ENCODE measurements around the gene RERE.

RERE gene

DNA sequence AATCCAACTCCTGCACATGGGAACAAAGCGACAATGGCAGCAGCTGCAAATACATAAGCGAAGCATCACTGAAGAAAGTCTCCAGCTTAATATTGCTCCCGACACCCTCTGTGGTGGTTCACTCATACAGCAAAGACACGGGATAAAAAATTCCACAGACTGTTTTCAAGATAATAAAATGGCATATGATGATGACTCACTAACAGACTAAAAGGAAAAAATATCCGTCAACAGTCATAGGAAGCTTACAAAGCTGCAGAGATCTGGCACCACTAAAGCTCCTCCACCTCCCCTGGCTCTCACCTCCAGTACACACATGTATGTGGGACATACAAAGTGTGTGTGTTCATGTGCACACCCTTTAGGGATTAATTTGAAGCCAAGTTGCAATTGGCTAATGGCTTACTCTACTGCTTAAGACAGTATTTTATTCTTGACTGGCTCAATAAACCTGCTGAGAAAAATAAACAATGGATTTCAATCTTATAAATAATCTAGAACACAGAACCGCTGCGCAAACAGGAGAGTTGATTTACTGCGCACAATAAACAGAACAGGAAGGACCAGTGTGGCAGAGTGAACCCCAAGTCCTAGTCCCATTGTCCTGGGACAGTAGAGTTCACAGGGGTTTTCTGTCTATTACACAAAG lies 405.1 kb downstream of the RERE start:
- Histone ChIP-seq H3K4me3 (ENCODE audit: insufficient read depth, low read length, poor library complexity, severe bottlenecking) (no peak overlapping the region), H3K36me3 (ENCODE audit: low read length) (peaks cover 56% of the 10 kb centered on the region), H2AFZ (ENCODE audit: low read depth, low read length, severe bottlenecking) (no peak overlapping the region), H3F3A (ENCODE audit: insufficient read depth) (0 out of 2 replicates have a peak, but pooled peaks cover 2% of the 10 kb centered on the region), H3K9me2 (replicated peaks; ENCODE audit: insufficient read depth, low read length) (no peaks in the 10 kb centered on the region), H4K20me1 (ENCODE audit: low read depth, low read length) (peaks cover 16% of the 10 kb centered on the region), H3K27me3 (ENCODE audit: low read length) (no peaks in the 10 kb centered on the region), H3K4me2 (ENCODE audit: low read depth, low read length, poor library complexity, severe bottlenecking) (no peak overlapping the region), H3K79me2 (ENCODE audit: insufficient read depth, low read length) (peaks cover 100% of the 10 kb centered on the region), H3K27ac (ENCODE audit: low read depth, low read length) (no peak overlapping the region), H3K9me3 (ENCODE audit: insufficient read depth, low read length) (no peaks in the 10 kb centered on the region), H3K9ac (ENCODE audit: low read length) (no peak overlapping the region)
- TF ChIP-seq, protein P1, sequence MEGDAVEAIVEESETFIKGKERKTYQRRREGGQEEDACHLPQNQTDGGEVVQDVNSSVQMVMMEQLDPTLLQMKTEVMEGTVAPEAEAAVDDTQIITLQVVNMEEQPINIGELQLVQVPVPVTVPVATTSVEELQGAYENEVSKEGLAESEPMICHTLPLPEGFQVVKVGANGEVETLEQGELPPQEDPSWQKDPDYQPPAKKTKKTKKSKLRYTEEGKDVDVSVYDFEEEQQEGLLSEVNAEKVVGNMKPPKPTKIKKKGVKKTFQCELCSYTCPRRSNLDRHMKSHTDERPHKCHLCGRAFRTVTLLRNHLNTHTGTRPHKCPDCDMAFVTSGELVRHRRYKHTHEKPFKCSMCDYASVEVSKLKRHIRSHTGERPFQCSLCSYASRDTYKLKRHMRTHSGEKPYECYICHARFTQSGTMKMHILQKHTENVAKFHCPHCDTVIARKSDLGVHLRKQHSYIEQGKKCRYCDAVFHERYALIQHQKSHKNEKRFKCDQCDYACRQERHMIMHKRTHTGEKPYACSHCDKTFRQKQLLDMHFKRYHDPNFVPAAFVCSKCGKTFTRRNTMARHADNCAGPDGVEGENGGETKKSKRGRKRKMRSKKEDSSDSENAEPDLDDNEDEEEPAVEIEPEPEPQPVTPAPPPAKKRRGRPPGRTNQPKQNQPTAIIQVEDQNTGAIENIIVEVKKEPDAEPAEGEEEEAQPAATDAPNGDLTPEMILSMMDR (IDR thresholded peaks at IDR 0.05; ENCODE audit: insufficient read depth, low read length, poor library complexity, severe bottlenecking), result no peak
- TF ChIP-seq EZH2phosphoT487 (conservative IDR thresholded peaks at IDR 0.05; ENCODE audit: low read length), result no peak

DNA sequence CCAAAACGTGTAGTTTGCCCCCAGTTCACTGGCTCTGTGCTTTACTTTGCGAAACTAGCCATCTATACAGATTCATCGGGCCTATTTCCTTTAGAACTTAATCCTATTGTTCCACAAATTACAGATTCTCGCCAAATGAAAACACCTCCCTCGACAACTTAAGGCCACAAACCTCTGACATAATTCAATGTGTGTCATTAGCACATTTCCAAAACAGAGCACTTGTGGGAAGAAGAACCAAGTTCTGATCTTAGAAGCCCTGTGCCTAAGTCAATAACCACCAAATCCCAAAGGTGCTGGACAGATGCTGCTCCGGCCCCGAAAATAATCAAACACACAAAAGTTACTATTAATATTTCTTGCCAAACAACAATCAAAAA lies 405.6 kb downstream of the RERE start:
- Histone ChIP-seq H3K9me3 (ENCODE audit: insufficient read depth, low read length) (no peaks in the 10 kb centered on the region), H2AFZ (ENCODE audit: low read depth, low read length, severe bottlenecking) (no peak overlapping the region), H3K4me3 (ENCODE audit: insufficient read depth, low read length, poor library complexity, severe bottlenecking) (no peak overlapping the region), H3K27ac (ENCODE audit: low read depth, low read length) (no peak overlapping the region), H3K79me2 (ENCODE audit: insufficient read depth, low read length) (peaks cover 100% of the 10 kb centered on the region), H3K9ac (ENCODE audit: low read length) (no peak overlapping the region), H3K4me2 (ENCODE audit: low read depth, low read length, poor library complexity, severe bottlenecking) (no peak overlapping the region), H3K9me2 (replicated peaks; ENCODE audit: insufficient read depth, low read length) (no peaks in the 10 kb centered on the region), H4K20me1 (ENCODE audit: low read depth, low read length) (peaks cover 21% of the 10 kb centered on the region), H3F3A (ENCODE audit: insufficient read depth) (0 out of 2 replicates have a peak, but pooled peaks cover 2% of the 10 kb centered on the region), H3K36me3 (ENCODE audit: low read length) (peaks cover 57% of the 10 kb centered on the region), H3K27me3 (ENCODE audit: low read length) (no peaks in the 10 kb centered on the region)
- TF ChIP-seq EZH2phosphoT487 (conservative IDR thresholded peaks at IDR 0.05; ENCODE audit: low read length), result no peak

DNA sequence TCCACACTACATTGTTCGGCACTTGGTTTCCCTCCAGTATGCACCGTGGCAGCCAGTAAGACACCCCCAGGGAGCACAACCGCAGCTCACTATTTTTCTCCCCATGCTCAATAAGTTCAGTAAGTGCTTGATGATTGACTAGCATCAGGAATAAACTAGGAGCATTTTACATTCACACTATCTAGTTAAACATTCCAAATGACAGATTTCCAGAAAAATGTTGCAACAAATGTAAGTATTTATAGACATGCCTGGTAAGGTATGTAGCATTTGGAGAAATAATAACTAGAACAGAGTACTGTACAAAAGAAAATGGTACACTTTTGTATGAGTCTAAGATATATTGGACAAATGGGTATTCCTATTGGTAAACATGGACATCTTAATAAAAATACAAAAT lies 406.6 kb downstream of the RERE start:
- H3K27me3 ChIP-seq (ENCODE audit: low read length), result no peaks in the 10 kb centered on the region
- H3K9me2 ChIP-seq (replicated peaks; ENCODE audit: insufficient read depth, low read length), result no peaks in the 10 kb centered on the region
- peaks cover 24% of the 10 kb centered on the region for H4K20me1 ChIP-seq (ENCODE audit: low read depth, low read length)
- no peak overlapping the region for H3K4me2 ChIP-seq (ENCODE audit: low read depth, low read length, poor library complexity, severe bottlenecking)
- H3K4me3 ChIP-seq (ENCODE audit: insufficient read depth, low read length, poor library complexity, severe bottlenecking), result no peak overlapping the region
- H3F3A ChIP-seq (ENCODE audit: insufficient read depth), result 0 out of 2 replicates have a peak, but pooled peaks cover 2% of the 10 kb centered on the region
- H3K9ac ChIP-seq (ENCODE audit: low read length), result no peak overlapping the region
- no peak for TF ChIP-seq EZH2phosphoT487 (conservative IDR thresholded peaks at IDR 0.05; ENCODE audit: low read length)
- TF ChIP-seq, protein P1 (IDR thresholded peaks at IDR 0.05; ENCODE audit: insufficient read depth, low read length, poor library complexity, severe bottlenecking), result no peak
- no peak overlapping the region for H3K27ac ChIP-seq (ENCODE audit: low read depth, low read length)
- peaks cover 100% of the 10 kb centered on the region for H3K79me2 ChIP-seq (ENCODE audit: insufficient read depth, low read length)
- peaks cover 58% of the 10 kb centered on the region for H3K36me3 ChIP-seq (ENCODE audit: low read length)
- no peaks in the 10 kb centered on the region for H3K9me3 ChIP-seq (ENCODE audit: insufficient read depth, low read length)
- H2AFZ ChIP-seq (ENCODE audit: low read depth, low read length, severe bottlenecking), result no peak overlapping the region

DNA sequence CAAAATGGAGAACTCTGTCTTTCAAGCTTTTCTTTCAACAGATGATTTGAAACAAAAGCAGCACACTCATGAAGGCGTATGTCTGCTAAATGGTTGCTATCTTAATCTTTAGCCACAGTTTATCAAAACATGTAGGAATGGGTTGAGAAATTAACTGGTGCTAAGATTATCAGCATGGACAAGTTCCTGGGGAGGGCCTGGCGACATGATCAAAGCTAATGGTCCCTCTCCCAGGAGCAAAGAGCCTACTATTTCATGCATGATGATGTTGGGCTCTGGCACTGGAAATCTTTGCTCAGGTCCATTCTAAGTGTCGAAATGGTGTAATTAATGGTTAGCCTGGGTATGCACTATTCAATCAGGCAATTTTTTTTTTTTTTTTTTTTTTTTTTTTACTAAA lies 407.8 kb downstream of the RERE start:
- no peaks in the 10 kb centered on the region for H3K9me3 ChIP-seq (ENCODE audit: insufficient read depth, low read length)
- H3K27ac ChIP-seq (ENCODE audit: low read depth, low read length), result peak overlapping the region; percentile 39; the same call in 1 of the 2 replicates
- H3K4me3 ChIP-seq (ENCODE audit: insufficient read depth, low read length, poor library complexity, severe bottlenecking), result no peak overlapping the region
- no peak overlapping the region for H3K4me2 ChIP-seq (ENCODE audit: low read depth, low read length, poor library complexity, severe bottlenecking)
- peaks cover 57% of the 10 kb centered on the region for H3K36me3 ChIP-seq (ENCODE audit: low read length)
- H3F3A ChIP-seq (ENCODE audit: insufficient read depth), result 0 out of 2 replicates have a peak, but pooled peaks cover 2% of the 10 kb centered on the region
- H3K79me2 ChIP-seq (ENCODE audit: insufficient read depth, low read length), result peaks cover 100% of the 10 kb centered on the region
- peaks cover 21% of the 10 kb centered on the region for H4K20me1 ChIP-seq (ENCODE audit: low read depth, low read length)
- no peaks in the 10 kb centered on the region for H3K9me2 ChIP-seq (replicated peaks; ENCODE audit: insufficient read depth, low read length)
- H3K9ac ChIP-seq (ENCODE audit: low read length), result no peak overlapping the region
- H3K27me3 ChIP-seq (ENCODE audit: low read length), result no peaks in the 10 kb centered on the region
- H2AFZ ChIP-seq (ENCODE audit: low read depth, low read length, severe bottlenecking), result no peak overlapping the region
- TF ChIP-seq, protein P1 (IDR thresholded peaks at IDR 0.05; ENCODE audit: insufficient read depth, low read length, poor library complexity, severe bottlenecking), result no peak
- TF ChIP-seq EZH2phosphoT487 (conservative IDR thresholded peaks at IDR 0.05; ENCODE audit: low read length), result no peak

Data from SU-DHL-6 (cell line).